Right ventricle myocardium superior (tissue), 1 donor: Measurements from ENCODE around the gene PCSK7. TPM values are rescaled to one million over a fixed set of nuclear protein-coding genes. Genes with fewer than 3 reads are reported as not detected.

Source experiments
- ATAC-seq: fragments of 200-7000 bp; cut with Tn5 transposase; one replicate; pipeline ENCODE4 v1.9.1; 2020; ENCODE audit warnings: mild to moderate bottlenecking; ENCODE audit not compliant: poor library complexity
- DNase-seq: peaks from one replicate; pipeline ENCODE4 v3.0.0-alpha.2; 2020
- intact Hi-C: fragments of 100-400 bp; cut with DNase I; formaldehyde crosslinking; loops from one replicate; pipeline ENCODE4 v1.11.2; 2022
- total RNA-seq: library from RNA; stranded (reverse); fragmentation: NEBNext Ultra II Directional; extraction: Animal tissue kit (Norgen Biotek cat#: 25700); gene quantifications from one replicate; pipeline ENCODE4 v1.2.1, GENCODE V29; 2021
- donor health status: DM: no; HTN: yes; CAD: no; lungs with severe emphysema.

The PCSK7 gene
- total RNA-seq, 1 donor from 2014 or later: 22.3 TPM

GRCh38 chr11:117178210-117179034 lies 53.5 kb downstream of the PCSK7 start, which contains the start of gene SIDT2:
Gene SIDT2, plus strand, starts transcription at chr11:117178743. Its CDS starts 521 bp downstream, at chr11:117179264.
- DNase-seq: peak; percentile 97
- intact Hi-C loops: no loop called here
- ATAC-seq: peak; percentile 96

- intact Hi-C loops: no loop called here
- no peak for DNase-seq
- ATAC-seq: no peak
These were observed 54.2 kb downstream of the PCSK7 start for GRCh38 chr11:117177534-117178209.

DNA sequence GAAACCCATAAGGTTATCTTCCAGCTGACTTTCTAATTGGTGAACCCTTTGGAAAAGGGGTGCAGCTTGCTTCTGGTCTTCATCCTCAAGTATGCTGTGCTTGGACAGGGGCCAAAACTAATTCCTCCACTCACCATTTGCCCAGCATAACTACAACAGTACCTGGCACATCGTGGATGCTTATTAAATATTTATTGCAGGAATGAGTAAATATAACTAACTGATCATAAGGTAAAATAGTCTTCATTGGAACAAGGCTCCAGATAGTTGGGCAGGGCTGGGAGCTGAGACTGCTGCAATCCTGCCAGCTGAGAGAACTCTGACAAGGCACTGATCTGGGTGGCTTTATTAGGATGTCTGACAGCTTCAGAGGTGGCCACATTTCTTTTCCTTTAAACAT lies 55.7 kb downstream of the PCSK7 start:
- intact Hi-C loops: no loop called here
- no peak for ATAC-seq
- DNase-seq: no peak

- DNase-seq: no peak
- intact Hi-C loops: no loop called here
- no peak for ATAC-seq
These were observed 56.1 kb downstream of the PCSK7 start for GRCh38 chr11:117175781-117176180.

DNA sequence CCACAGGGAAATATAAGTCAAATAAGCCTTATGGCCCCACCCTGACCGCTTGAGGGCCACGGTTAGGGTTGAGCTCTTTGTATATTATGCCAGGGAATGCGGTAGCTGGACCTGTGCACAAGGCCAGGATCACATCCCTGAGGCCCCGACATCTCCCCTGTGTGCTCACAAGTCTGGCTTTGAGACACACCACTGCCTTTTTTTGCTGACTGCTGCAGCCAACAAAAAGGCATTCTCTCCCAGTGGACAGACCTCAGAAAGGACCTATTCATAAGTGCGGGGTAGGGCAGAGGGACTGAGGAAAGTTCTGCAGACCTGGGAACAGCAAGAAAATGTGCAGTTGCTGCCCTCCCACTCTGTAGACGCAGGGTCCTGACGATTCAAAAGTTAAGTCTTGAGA lies 56.8 kb downstream of the PCSK7 start:
- no peak for DNase-seq
- intact Hi-C loops: no loop called here
- ATAC-seq: no peak

GRCh38 chr11:117172724-117173421 lies 59.0 kb downstream of the PCSK7 start:
- ATAC-seq (peak; percentile 21), DNase-seq (no peak)
- intact Hi-C loops: no loop called here

GRCh38 chr11:117171404-117172061 lies 60.3 kb downstream of the PCSK7 start:
- DNase-seq: no peak
- peak; percentile 38 for ATAC-seq
- intact Hi-C loops: no loop called here

DNA sequence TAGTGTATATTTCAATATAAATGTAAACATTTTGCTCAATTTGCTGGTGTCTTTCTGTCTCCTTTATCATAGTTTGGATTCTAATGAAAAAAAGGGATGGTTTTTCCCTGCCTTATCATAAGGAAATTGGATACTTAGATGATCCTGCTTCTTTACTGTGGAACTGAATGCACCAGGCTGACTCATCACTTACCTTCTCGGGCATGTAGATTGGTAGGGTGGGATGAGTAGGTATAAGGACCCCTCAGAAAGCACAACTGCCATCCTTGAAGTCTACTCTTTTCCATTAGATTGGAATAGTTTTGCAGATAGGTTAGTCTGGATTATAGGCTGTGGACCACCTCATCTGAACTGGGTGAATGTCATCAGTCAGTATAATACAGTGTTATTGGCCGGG lies 60.9 kb downstream of the PCSK7 start:
- ATAC-seq (no peak), DNase-seq (no peak)
- intact Hi-C loops: no loop called here

DNA sequence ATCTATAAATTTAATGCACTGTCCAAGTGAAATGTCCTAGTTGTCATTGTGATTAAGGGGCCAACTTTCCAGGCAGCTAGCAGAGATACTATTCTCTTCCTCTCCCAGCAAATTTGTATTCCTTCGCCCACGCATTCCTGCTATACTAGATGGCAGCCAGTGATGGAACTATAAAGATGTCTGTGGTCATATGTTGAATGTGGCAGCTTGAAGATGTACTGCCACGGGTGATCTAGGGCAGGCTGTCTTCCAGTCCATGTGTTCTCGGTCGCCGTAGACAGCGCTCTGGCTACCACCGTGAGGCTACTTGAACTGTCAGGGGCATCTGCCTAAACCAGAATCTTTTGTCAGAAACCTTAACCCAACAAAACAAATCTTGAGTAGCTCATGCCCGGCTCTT lies 61.7 kb downstream of the PCSK7 start:
- DNase-seq: no peak

DNA sequence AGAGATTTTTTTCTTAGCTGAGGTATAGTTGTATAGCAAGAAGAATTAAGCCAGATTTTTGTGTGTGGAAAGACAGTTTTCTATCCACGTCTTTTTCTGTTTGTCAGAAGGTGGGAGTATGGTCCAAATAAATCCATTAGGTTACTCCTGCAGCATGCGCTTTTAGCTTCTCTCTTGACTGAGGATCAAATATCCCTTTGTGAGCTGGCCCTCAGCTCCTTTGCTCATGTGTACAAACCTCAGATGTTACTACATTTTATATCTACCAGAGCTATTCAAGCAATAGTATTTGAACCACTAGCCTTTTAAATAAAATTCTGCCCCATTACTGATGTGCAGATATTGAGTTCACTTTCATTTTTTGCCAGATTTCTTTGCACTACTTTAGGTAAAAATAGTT lies 62.1 kb downstream of the PCSK7 start:
- ATAC-seq (no peak), DNase-seq (no peak)
- intact Hi-C loops: no loop called here

More for the DNA sequence above, 61.7 kb downstream of the PCSK7 start:
- ATAC-seq: no peak
- intact Hi-C loops: no loop called here

DNA sequence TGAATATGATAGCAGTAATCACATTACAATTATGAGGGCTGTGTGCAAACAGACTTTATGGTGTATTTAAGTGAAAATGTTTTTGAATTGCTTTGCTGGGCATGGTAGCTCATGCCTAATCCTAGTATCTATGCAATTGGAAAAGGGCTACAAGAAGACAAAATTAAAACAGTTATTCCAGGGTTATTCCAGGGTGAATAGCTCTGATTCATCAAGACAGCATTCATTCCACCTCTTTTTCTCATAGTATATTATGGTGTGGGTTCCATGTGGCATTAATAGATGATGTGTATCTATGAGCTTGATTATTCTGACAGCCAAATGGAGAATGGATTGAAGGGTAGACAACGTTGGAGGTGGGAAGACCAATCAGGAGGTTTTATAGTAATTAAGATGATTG lies 65.4 kb downstream of the PCSK7 start:
- intact Hi-C loops: no loop called here

GRCh38 chr11:117160826-117161225 lies 71.0 kb downstream of the PCSK7 start:
- DNase-seq: no peak
- ATAC-seq: no peak
- intact Hi-C loops: no loop called here

More for the DNA sequence above, 65.4 kb downstream of the PCSK7 start:
- ATAC-seq: no peak
- no peak for DNase-seq

DNA sequence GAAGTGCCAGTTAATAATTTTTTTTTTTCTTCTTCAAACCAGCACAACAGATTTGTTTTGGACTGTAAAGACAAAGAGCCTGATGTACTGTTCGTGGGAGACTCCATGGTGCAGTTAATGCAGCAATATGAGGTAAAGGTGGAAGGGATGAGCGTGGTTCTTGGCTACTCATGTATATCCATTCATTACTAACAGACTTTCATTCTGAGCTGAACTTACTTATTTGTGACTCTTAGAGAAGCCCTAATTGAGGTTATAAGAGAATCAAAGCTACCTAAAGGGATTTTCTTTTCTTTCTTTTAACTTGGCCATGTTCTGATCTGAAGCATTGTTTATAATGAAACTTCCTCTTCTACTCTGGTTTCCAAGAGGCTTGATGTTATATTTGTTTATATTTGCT lies 72.0 kb downstream of the PCSK7 start:
- intact Hi-C loops: no loop called here
- ATAC-seq (no peak), DNase-seq (no peak)

GRCh38 chr11:117157507-117157906 lies 74.4 kb downstream of the PCSK7 start:
- intact Hi-C loops: no loop called here
- DNase-seq (no peak), ATAC-seq (no peak)

DNA sequence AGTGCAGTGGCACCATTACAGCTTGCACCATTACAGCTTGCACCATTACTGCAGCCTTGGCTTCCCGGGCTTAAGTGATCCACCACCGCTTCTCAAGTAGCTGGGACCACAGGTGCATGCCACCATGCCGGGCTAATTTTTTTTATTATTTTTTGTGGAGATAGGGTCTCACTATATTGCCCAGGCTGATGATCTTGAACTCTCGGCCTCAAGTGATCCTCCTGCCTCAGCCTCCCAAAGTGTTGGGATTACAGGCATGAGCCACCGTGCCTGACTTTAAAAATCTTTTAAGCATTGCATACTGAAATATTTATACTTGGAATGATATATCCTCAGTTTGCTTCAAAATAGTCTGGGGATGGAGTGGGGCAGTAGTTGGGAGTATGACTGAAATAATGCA lies 77.4 kb downstream of the PCSK7 start:
- no peak for DNase-seq
- intact Hi-C loops: no loop called here
- ATAC-seq: no peak
